ENCODE results near the gene IGSF6.

DNA sequence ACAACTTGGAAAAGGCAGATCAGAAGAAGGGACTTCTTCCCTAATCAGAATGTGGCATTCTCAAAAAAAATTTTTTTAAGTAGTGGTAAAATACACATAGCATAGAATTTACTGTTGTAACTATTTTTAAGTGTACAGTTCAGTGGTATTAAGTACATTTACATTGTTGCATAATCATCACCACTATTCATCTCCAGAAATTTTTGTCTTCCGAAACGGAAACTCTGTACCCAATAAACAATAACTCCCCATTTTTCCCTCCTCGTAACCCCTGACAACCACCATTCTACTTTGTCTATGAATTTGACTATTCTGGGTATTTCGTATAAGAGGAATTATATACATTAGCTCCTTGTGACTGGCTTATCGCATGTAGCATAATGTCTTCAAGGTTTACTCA, 34.1 kb downstream of the IGSF6 start:
- TF ChIP-seq, protein P1, sequence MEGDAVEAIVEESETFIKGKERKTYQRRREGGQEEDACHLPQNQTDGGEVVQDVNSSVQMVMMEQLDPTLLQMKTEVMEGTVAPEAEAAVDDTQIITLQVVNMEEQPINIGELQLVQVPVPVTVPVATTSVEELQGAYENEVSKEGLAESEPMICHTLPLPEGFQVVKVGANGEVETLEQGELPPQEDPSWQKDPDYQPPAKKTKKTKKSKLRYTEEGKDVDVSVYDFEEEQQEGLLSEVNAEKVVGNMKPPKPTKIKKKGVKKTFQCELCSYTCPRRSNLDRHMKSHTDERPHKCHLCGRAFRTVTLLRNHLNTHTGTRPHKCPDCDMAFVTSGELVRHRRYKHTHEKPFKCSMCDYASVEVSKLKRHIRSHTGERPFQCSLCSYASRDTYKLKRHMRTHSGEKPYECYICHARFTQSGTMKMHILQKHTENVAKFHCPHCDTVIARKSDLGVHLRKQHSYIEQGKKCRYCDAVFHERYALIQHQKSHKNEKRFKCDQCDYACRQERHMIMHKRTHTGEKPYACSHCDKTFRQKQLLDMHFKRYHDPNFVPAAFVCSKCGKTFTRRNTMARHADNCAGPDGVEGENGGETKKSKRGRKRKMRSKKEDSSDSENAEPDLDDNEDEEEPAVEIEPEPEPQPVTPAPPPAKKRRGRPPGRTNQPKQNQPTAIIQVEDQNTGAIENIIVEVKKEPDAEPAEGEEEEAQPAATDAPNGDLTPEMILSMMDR (IDR thresholded peaks at IDR 0.05) = no peak
- TF ChIP-seq POLR2AphosphoS5 (IDR thresholded peaks at IDR 0.05; ENCODE audit: low read depth, low read length) (no peak), GABPA (IDR thresholded peaks at IDR 0.05; ENCODE audit: low read depth) (no peak), SIN3A (IDR thresholded peaks at IDR 0.05; ENCODE audit: borderline replicate concordance, low read depth, low read length) (no peak), TAF1 (IDR thresholded peaks at IDR 0.05; ENCODE audit: borderline replicate concordance, low read depth, low read length) (no peak), MXI1 (IDR thresholded peaks at IDR 0.05; ENCODE audit: low read depth, low read length) (no peak)
